ENCODE results near the gene MAPK8. TPM values are rescaled to one million over a fixed set of nuclear protein-coding genes. Genes with fewer than 3 reads are reported as not detected.

Gene MAPK8
- total and polyA plus RNA-seq, 2 of the 4 experiments (the other 2 are of a cell fraction) = 41.5 to 54.7 TPM

- H3K36me3 ChIP-seq (ENCODE audit: control insufficient read depth, insufficient read depth, low read length) = no peaks in the 10 kb centered on the region
- 50% methylated on average over 1 of the region's 7 CpGs; no CpG with 5 or more reads in 1 of the 2 experiments for WGBS, 2 experiments (ENCODE audit: extremely low coverage in 2 of 2, insufficient read length in 1 of 2)
- dilution Hi-C loops (cut with HindIII; ENCODE audit: low sequenced_read_pairs, unreplicated experiment) (no loop called here), in situ Hi-C loops (cut with MboI; ENCODE audit: low sequenced_read_pairs) (no loop called here), intact Hi-C loops (cut with micrococcal nuclease) (no loop called here)
- no peak overlapping the region for H3K14ac ChIP-seq (replicated peaks; ENCODE audit: low read depth, low read length)
- H3K27ac ChIP-seq (ENCODE audit: insufficient read depth, low read length) = no peak overlapping the region
- H2AK5ac ChIP-seq (ENCODE audit: low read depth, low read length) = no peak overlapping the region
- POLR2A ChIA-PET (ENCODE audit: unreplicated experiment) = no interaction called here
- no peak for ATAC-seq (ENCODE audit: low read depth)
- H3K4me2 ChIP-seq (ENCODE audit: low read depth, low read length) = no peak overlapping the region
- no peak overlapping the region for H2BK15ac ChIP-seq (ENCODE audit: low read depth, low read length)
- no peak overlapping the region for H4K8ac ChIP-seq (ENCODE audit: low read depth in 2 of 2, low read length in 2 of 2)
- H3K27me3 ChIP-seq (ENCODE audit: control insufficient read depth, insufficient read depth, low read length) = peaks cover 34% of the 10 kb centered on the region
- H4K5ac ChIP-seq (ENCODE audit: low read depth, low read length) = no peak overlapping the region
- CTCF ChIA-PET = no interaction called here
- no peak overlapping the region for H3K4ac ChIP-seq (ENCODE audit: low read depth, low read length)
- no peak overlapping the region for H2BK5ac ChIP-seq (ENCODE audit: low read depth, low read length, poor library complexity, severe bottlenecking)
- H3K79me1 ChIP-seq (ENCODE audit: low read depth in 1 of 2, low read length in 2 of 2) = no peaks in the 10 kb centered on the region
- no peak for DNase-seq
- no peak overlapping the region for H3K9ac ChIP-seq (ENCODE audit: low read depth, low read length)
- H3K9me1 ChIP-seq (ENCODE audit: insufficient read depth, low read length) = no peaks in the 10 kb centered on the region
- no peak overlapping the region for H3K23ac ChIP-seq (ENCODE audit: low read depth, low read length)
- no peak overlapping the region for H3K4me3 ChIP-seq (ENCODE audit: insufficient read depth, low read depth, low read length)
- no peak overlapping the region for H3K18ac ChIP-seq (ENCODE audit: low read depth, low read length)
- TF ChIP-seq CHD1 (IDR thresholded peaks at IDR 0.05; ENCODE audit: low read depth, low read length) (no peak), RAD21 (IDR thresholded peaks at IDR 0.05; ENCODE audit: low read length) (no peak), ELK1 (IDR thresholded peaks at IDR 0.05; ENCODE audit: borderline replicate concordance, low read depth, low read length) (no peak), NFE2L2 (IDR thresholded peaks at IDR 0.05; ENCODE audit: low read depth, low read length) (no peak), POLR2A (IDR thresholded peaks at IDR 0.05; ENCODE audit: low read depth, low read length) (no peak), RCOR1 (IDR thresholded peaks at IDR 0.05; ENCODE audit: insufficient replicate concordance, low read length) (no peak), BHLHE40 (IDR thresholded peaks at IDR 0.05; ENCODE audit: low read depth, low read length) (no peak), SMC3 (IDR thresholded peaks at IDR 0.05; ENCODE audit: low read depth, low read length) (no peak), MXI1 (IDR thresholded peaks at IDR 0.05; ENCODE audit: borderline replicate concordance, low read depth, low read length) (no peak), USF2 (IDR thresholded peaks at IDR 0.05; ENCODE audit: low read depth, low read length) (no peak), MAFK (IDR thresholded peaks at IDR 0.05; ENCODE audit: low read depth, low read length) (no peak), CEBPB (IDR thresholded peaks at IDR 0.05; ENCODE audit: low read depth, low read length) (no peak), RFX5 (IDR thresholded peaks at IDR 0.05; ENCODE audit: low read depth, low read length) (no peak)
- no peaks in the 10 kb centered on the region for H4K20me1 ChIP-seq (ENCODE audit: insufficient read depth, low read length)
- H3K56ac ChIP-seq (ENCODE audit: extremely low read depth, insufficient read depth, low read length) = no peak overlapping the region
- H3K4me1 ChIP-seq (ENCODE audit: control insufficient read depth, insufficient read depth, low read length) = no peaks in the 10 kb centered on the region
- H3K9me3 ChIP-seq (ENCODE audit: control insufficient read depth, insufficient read depth, low read length) = no peaks in the 10 kb centered on the region
- no peak overlapping the region for H4K91ac ChIP-seq (ENCODE audit: insufficient read depth, low read depth, low read length)
- H2BK20ac ChIP-seq (ENCODE audit: low read depth, low read length) = no peak overlapping the region
- no peak overlapping the region for H2AK9ac ChIP-seq (replicated peaks; ENCODE audit: low read depth, low read length, poor library complexity)
- no peak overlapping the region for H2AFZ ChIP-seq (replicated peaks; ENCODE audit: low read length, poor library complexity)
- H2BK120ac ChIP-seq (ENCODE audit: low read depth, low read length) = no peak overlapping the region
- BruUV-seq (replicated peaks) = no TSS peak
Observed at GRCh38 chr10:48299066-48299465, 7.4 kb upstream of the MAPK8 start.

Data from IMR-90 (cell line).